ENCODE results near the gene DNAJC27. TPM values are rescaled to one million over a fixed set of nuclear protein-coding genes. Genes with fewer than 3 reads are reported as not detected.

The DNAJC27 gene
- total RNA-seq, 1 experiment from 2014 or later: 2.0 TPM

GRCh38 chr2:24917086-24917485, 54.7 kb downstream of the DNAJC27 start:
- Histone ChIP-seq H3K4me2 (ENCODE audit: low read length) (peak overlapping the region; percentile 98; the same call in 1 of the 2 replicates), H4K20me1 (ENCODE audit: low read length) (peaks cover 13% of the 10 kb centered on the region; the same call in 1 of the 2 replicates), H3F3A (ENCODE audit: low read length, unreplicated experiment) (no peaks in the 10 kb centered on the region), H3K9me2 (replicated peaks; ENCODE audit: low read length) (no peaks in the 10 kb centered on the region), H3K27me3 (ENCODE audit: low read length) (no peaks in the 10 kb centered on the region), H3K9me3 (ENCODE audit: low read length) (no peaks in the 10 kb centered on the region), H3K9ac (ENCODE audit: low read length) (no peak overlapping the region), H3K27ac (ENCODE audit: low read length) (no peak overlapping the region), H3K4me1 (ENCODE audit: insufficient read depth, low read length) (peaks cover 20% of the 10 kb centered on the region), H3K79me2 (ENCODE audit: low read length) (peaks cover 39% of the 10 kb centered on the region), H3K4me3 (ENCODE audit: low read length) (no peak overlapping the region), H3K36me3 (ENCODE audit: low read depth, low read length) (no peaks in the 10 kb centered on the region), H2AFZ (ENCODE audit: low read length) (no peak overlapping the region)
- DNase-seq (no peak), ATAC-seq (no peak)
- CTCF ChIA-PET: no interaction called here
- POLR2A ChIA-PET (ENCODE audit: unreplicated experiment): no interaction called here
- no TSS peak for BruUV-seq (replicated peaks)
- TF ChIP-seq EZH2 (IDR thresholded peaks at IDR 0.05; ENCODE audit: low read length, unreplicated experiment) (no peak), CTCF (conservative IDR thresholded peaks at IDR 0.05; ENCODE audit: low read depth, low read length) (no peak), EZH2phosphoT487 (IDR thresholded peaks at IDR 0.05; ENCODE audit: borderline replicate concordance, low read length) (no peak)
- intact Hi-C loops (cut with micrococcal nuclease): no loop called here

- ChIA-PET CTCF (no interaction called here), POLR2A (ENCODE audit: unreplicated experiment) (no interaction called here)
- Histone ChIP-seq H3K36me3 (ENCODE audit: low read depth, low read length) (no peaks in the 10 kb centered on the region; the same call in 1 of the 2 replicates), H4K20me1 (ENCODE audit: low read length) (peaks cover 13% of the 10 kb centered on the region; the same call in 1 of the 2 replicates), H3K4me2 (ENCODE audit: low read length) (no peak overlapping the region), H3K79me2 (ENCODE audit: low read length) (peaks cover 39% of the 10 kb centered on the region), H2AFZ (ENCODE audit: low read length) (no peak overlapping the region), H3K9me2 (replicated peaks; ENCODE audit: low read length) (no peaks in the 10 kb centered on the region), H3K9ac (ENCODE audit: low read length) (no peak overlapping the region), H3K4me3 (ENCODE audit: low read length) (no peak overlapping the region), H3K9me3 (ENCODE audit: low read length) (no peaks in the 10 kb centered on the region), H3K4me1 (ENCODE audit: insufficient read depth, low read length) (peaks cover 20% of the 10 kb centered on the region), H3F3A (ENCODE audit: low read length, unreplicated experiment) (no peaks in the 10 kb centered on the region), H3K27me3 (ENCODE audit: low read length) (no peaks in the 10 kb centered on the region), H3K27ac (ENCODE audit: low read length) (no peak overlapping the region)
- intact Hi-C loops (cut with micrococcal nuclease): no loop called here
- no peak for DNase-seq
- ATAC-seq: no peak
- no peak for TF ChIP-seq CTCF (conservative IDR thresholded peaks at IDR 0.05; ENCODE audit: low read depth, low read length)
- TF ChIP-seq EZH2phosphoT487 (IDR thresholded peaks at IDR 0.05; ENCODE audit: borderline replicate concordance, low read length): no peak
- TF ChIP-seq EZH2 (IDR thresholded peaks at IDR 0.05; ENCODE audit: low read length, unreplicated experiment): no peak
- BruUV-seq (replicated peaks): no TSS peak
These were observed 56.0 kb downstream of the DNAJC27 start for GRCh38 chr2:24915796-24916195.

- peaks cover 13% of the 10 kb centered on the region; the same call in 1 of the 2 replicates for H4K20me1 ChIP-seq (ENCODE audit: low read length)
- DNase-seq: no peak
- POLR2A ChIA-PET (ENCODE audit: unreplicated experiment): no interaction called here
- no peak overlapping the region for H3K27ac ChIP-seq (ENCODE audit: low read length)
- H2AFZ ChIP-seq (ENCODE audit: low read length): no peak overlapping the region
- BruUV-seq (replicated peaks): no TSS peak
- no peak overlapping the region for H3K9ac ChIP-seq (ENCODE audit: low read length)
- no peaks in the 10 kb centered on the region; the same call in 1 of the 2 replicates for H3K36me3 ChIP-seq (ENCODE audit: low read depth, low read length)
- no peaks in the 10 kb centered on the region for H3F3A ChIP-seq (ENCODE audit: low read length, unreplicated experiment)
- no peaks in the 10 kb centered on the region for H3K9me3 ChIP-seq (ENCODE audit: low read length)
- H3K4me3 ChIP-seq (ENCODE audit: low read length): no peak overlapping the region
- peaks cover 39% of the 10 kb centered on the region for H3K79me2 ChIP-seq (ENCODE audit: low read length)
- CTCF ChIA-PET: no interaction called here
- no peaks in the 10 kb centered on the region for H3K9me2 ChIP-seq (replicated peaks; ENCODE audit: low read length)
- no peak overlapping the region for H3K4me2 ChIP-seq (ENCODE audit: low read length)
- ATAC-seq: no peak
- H3K27me3 ChIP-seq (ENCODE audit: low read length): no peaks in the 10 kb centered on the region
- TF ChIP-seq EZH2phosphoT487 (IDR thresholded peaks at IDR 0.05; ENCODE audit: borderline replicate concordance, low read length): no peak
- no peak for TF ChIP-seq CTCF (conservative IDR thresholded peaks at IDR 0.05; ENCODE audit: low read depth, low read length)
- TF ChIP-seq EZH2 (IDR thresholded peaks at IDR 0.05; ENCODE audit: low read length, unreplicated experiment): no peak
- peaks cover 20% of the 10 kb centered on the region for H3K4me1 ChIP-seq (ENCODE audit: insufficient read depth, low read length)
- intact Hi-C loops (cut with micrococcal nuclease): no loop called here
These were observed 56.6 kb downstream of the DNAJC27 start for GRCh38 chr2:24915175-24915574.

All from PC-3 (cell line).